HEK293 (cell line): ENCODE results near the gene GNA12.

Experiments used
- AEBP2 ChIP-seq: fragments of 450-650 bp; formaldehyde crosslinking; IDR thresholded peaks from 2 replicates; pipeline ENCODE4 v1.5.1; 2016; ENCODE audit warnings: missing biosample characterization, missing genetic modification characterization, borderline replicate concordance
- BCL11B ChIP-seq: fragments of 450-650 bp; formaldehyde crosslinking; IDR thresholded peaks from 2 replicates; pipeline ENCODE4 v1.5.1; 2016; ENCODE audit warnings: low read depth, missing biosample characterization, missing genetic modification characterization
- GFI1B ChIP-seq: fragments of 450-650 bp; formaldehyde crosslinking; IDR thresholded peaks from 2 replicates; pipeline ENCODE4 v1.5.1; 2016; ENCODE audit warnings: missing biosample characterization, missing genetic modification characterization
- GLIS1 ChIP-seq: fragments of 450-650 bp; formaldehyde crosslinking; IDR thresholded peaks from 2 replicates; pipeline ENCODE4 v1.5.1; 2016; ENCODE audit warnings: missing biosample characterization, missing genetic modification characterization
- HOXC10 ChIP-seq: sonication (generic); formaldehyde crosslinking; IDR thresholded peaks from 2 replicates; pipeline ENCODE4 v1.8.1; 2023; ENCODE audit warnings: mild to moderate bottlenecking, missing genetic modification reagents
- PATZ1 ChIP-seq: fragments of 450-650 bp; formaldehyde crosslinking; IDR thresholded peaks from 2 replicates; pipeline ENCODE4 v1.5.1; 2016; ENCODE audit warnings: missing biosample characterization, missing genetic modification characterization
- PRDM4 ChIP-seq: fragments of 450-650 bp; formaldehyde crosslinking; IDR thresholded peaks from 2 replicates; pipeline ENCODE4 v1.5.1; 2017; ENCODE audit warnings: missing biosample characterization, missing genetic modification characterization
- REPIN1 ChIP-seq: fragments of 450-650 bp; formaldehyde crosslinking; IDR thresholded peaks from 2 replicates; pipeline ENCODE4 v1.5.1; 2017; ENCODE audit warnings: missing biosample characterization, missing genetic modification characterization, low read depth
- YY2 ChIP-seq: fragments of 450-650 bp; formaldehyde crosslinking; IDR thresholded peaks from 2 replicates; pipeline ENCODE4 v1.5.1; 2016; ENCODE audit warnings: missing biosample characterization, missing genetic modification characterization
- ZBTB1 ChIP-seq: fragments of 450-650 bp; formaldehyde crosslinking; IDR thresholded peaks from 2 replicates; pipeline ENCODE4 v1.5.1; 2016; ENCODE audit warnings: missing biosample characterization, missing genetic modification characterization
- ZEB2 ChIP-seq: fragments of 450-650 bp; formaldehyde crosslinking; IDR thresholded peaks from 2 replicates; pipeline ENCODE4 v1.5.1; 2016; ENCODE audit warnings: missing biosample characterization, missing genetic modification characterization
- ZFP3 ChIP-seq: fragments of 450-650 bp; formaldehyde crosslinking; IDR thresholded peaks from 2 replicates; pipeline ENCODE4 v1.5.1; 2016; ENCODE audit warnings: low read depth, missing biosample characterization, missing genetic modification characterization
- ZNF10 ChIP-seq: fragments of 450-650 bp; formaldehyde crosslinking; IDR thresholded peaks from 2 replicates; pipeline ENCODE4 v1.5.1; 2017; ENCODE audit warnings: missing biosample characterization, missing genetic modification characterization
- ZNF133 ChIP-seq: fragments of 450-650 bp; formaldehyde crosslinking; IDR thresholded peaks from 2 replicates; pipeline ENCODE4 v1.5.1; 2016; ENCODE audit warnings: missing biosample characterization, missing genetic modification characterization
- ZNF138 ChIP-seq: fragments of 450-650 bp; formaldehyde crosslinking; IDR thresholded peaks from 2 replicates; pipeline ENCODE4 v1.5.1; 2016; ENCODE audit warnings: missing biosample characterization, missing genetic modification characterization, borderline replicate concordance
- ZNF155 ChIP-seq: fragments of 450-650 bp; formaldehyde crosslinking; IDR thresholded peaks from 2 replicates; pipeline ENCODE4 v1.5.1; 2016; ENCODE audit warnings: missing biosample characterization, missing genetic modification characterization
- ZNF274 ChIP-seq, 2 experiments: fragments of 200-500 bp in 1 of 2; fragments of 450-650 bp in 1 of 2; sonication (Bioruptor generic) in 1 of 2; formaldehyde crosslinking in 1 of 2; IDR thresholded peaks; 2 replicates each; pipeline versions ENCODE4 v1.5.1 to v1.6.1; 2014 to 2016; ENCODE audit warnings: borderline replicate concordance in 1 of 2, inconsistent platforms in 1 of 2, low read length in 1 of 2, missing biosample characterization in 1 of 2, missing genetic modification characterization in 1 of 2
- ZNF311 ChIP-seq: fragments of 450-650 bp; formaldehyde crosslinking; IDR thresholded peaks from 2 replicates; pipeline ENCODE4 v1.5.1; 2017; ENCODE audit warnings: missing biosample characterization, missing genetic modification characterization, borderline replicate concordance
- ZNF324 ChIP-seq: fragments of 450-650 bp; formaldehyde crosslinking; IDR thresholded peaks from 2 replicates; pipeline ENCODE4 v1.5.1; 2016; ENCODE audit warnings: missing biosample characterization, missing genetic modification characterization
- ZNF341 ChIP-seq: fragments of 450-650 bp; formaldehyde crosslinking; IDR thresholded peaks from 2 replicates; pipeline ENCODE4; 2016; ENCODE audit warnings: low read depth, missing biosample characterization, missing genetic modification characterization
- ZNF391 ChIP-seq: fragments of 450-650 bp; formaldehyde crosslinking; IDR thresholded peaks from 2 replicates; pipeline ENCODE4 v1.5.1; 2016; ENCODE audit warnings: low read depth, missing biosample characterization, missing genetic modification characterization, borderline replicate concordance
- ZNF398 ChIP-seq: fragments of 450-650 bp; formaldehyde crosslinking; IDR thresholded peaks from 2 replicates; pipeline ENCODE4 v1.5.1; 2017; ENCODE audit warnings: missing biosample characterization, missing genetic modification characterization
- ZNF404 ChIP-seq: fragments of 450-650 bp; formaldehyde crosslinking; IDR thresholded peaks from 2 replicates; pipeline ENCODE4 v1.5.1; 2017; ENCODE audit warnings: missing biosample characterization, missing genetic modification characterization
- ZNF416 ChIP-seq: fragments of 450-650 bp; formaldehyde crosslinking; IDR thresholded peaks from 2 replicates; pipeline ENCODE4 v1.5.1; 2016; ENCODE audit warnings: missing biosample characterization, missing genetic modification characterization
- ZNF473 ChIP-seq: fragments of 450-650 bp; formaldehyde crosslinking; IDR thresholded peaks from 2 replicates; pipeline ENCODE4 v1.5.1; 2017; ENCODE audit warnings: missing biosample characterization, missing genetic modification characterization
- ZNF510 ChIP-seq: fragments of 450-650 bp; formaldehyde crosslinking; IDR thresholded peaks from 2 replicates; pipeline ENCODE4 v1.5.1; 2018; ENCODE audit warnings: mild to moderate bottlenecking, missing genetic modification characterization, missing biosample characterization; ENCODE audit not compliant: insufficient replicate concordance
- ZNF549 ChIP-seq: fragments of 450-650 bp; IDR thresholded peaks from 2 replicates; pipeline ENCODE4 v1.5.1; 2018; ENCODE audit warnings: missing biosample characterization, missing genetic modification characterization, mild to moderate bottlenecking, inconsistent platforms, moderate library complexity
- ZNF585B ChIP-seq: fragments of 450-650 bp; formaldehyde crosslinking; IDR thresholded peaks from 2 replicates; pipeline ENCODE4 v1.5.1; 2016; ENCODE audit warnings: missing biosample characterization, missing genetic modification characterization
- ZNF600 ChIP-seq: fragments of 450-650 bp; formaldehyde crosslinking; IDR thresholded peaks from 2 replicates; pipeline ENCODE4 v1.5.1; 2016; ENCODE audit warnings: missing biosample characterization, missing genetic modification characterization
- ZNF623 ChIP-seq: fragments of 450-650 bp; formaldehyde crosslinking; IDR thresholded peaks from 2 replicates; pipeline ENCODE4 v1.5.1; 2016; ENCODE audit warnings: missing biosample characterization, missing genetic modification characterization
- ZNF624 ChIP-seq: fragments of 450-650 bp; formaldehyde crosslinking; IDR thresholded peaks from 2 replicates; pipeline ENCODE4 v1.5.1; 2017; ENCODE audit warnings: missing biosample characterization, missing genetic modification characterization
- ZNF843 ChIP-seq: fragments of 450-650 bp; formaldehyde crosslinking; IDR thresholded peaks from 2 replicates; pipeline ENCODE4 v1.5.1; 2016; ENCODE audit warnings: missing biosample characterization, missing genetic modification characterization
- ZSCAN30 ChIP-seq: fragments of 450-650 bp; IDR thresholded peaks from 2 replicates; pipeline ENCODE4 v1.5.1; 2018; ENCODE audit warnings: missing biosample characterization, mild to moderate bottlenecking, missing genetic modification characterization, moderate library complexity

The GNA12 gene

GRCh38 chr7:2807845-2808772 is 36.0 kb downstream of the GNA12 start (continued):
- TF ChIP-seq BCL11B (tag by site-specific recombination) = no peak
- TF ChIP-seq ZNF416 (tag by site-specific recombination) = no peak
- no peak for TF ChIP-seq ZFP3 (tag by site-specific recombination)
- TF ChIP-seq ZNF10 = no peak
- no peak; the same call in 1 of the 2 replicates for TF ChIP-seq ZNF341 (tag by site-specific recombination)
- no peak for TF ChIP-seq GLIS1
- TF ChIP-seq ZNF324 (tag by site-specific recombination) = no peak
- no peak for TF ChIP-seq YY2 (tag by site-specific recombination)
- TF ChIP-seq HOXC10 (CRISPR knock-in tag) = no peak
- TF ChIP-seq ZNF510 = no peak
- no peak for TF ChIP-seq REPIN1
- TF ChIP-seq PRDM4 (tag by site-specific recombination) = peak; percentile 42; the same call in 1 of the 2 replicates
- no peak for TF ChIP-seq ZNF404
- TF ChIP-seq ZEB2 (tag by site-specific recombination) = peak; percentile 58; the same call in 1 of the 2 replicates
- TF ChIP-seq ZNF549 (tag by site-specific recombination) = no peak
- TF ChIP-seq AEBP2 (tag by site-specific recombination) = no peak
- TF ChIP-seq ZNF133 (tag by site-specific recombination) = no peak
- no peak for TF ChIP-seq ZNF155 (tag by site-specific recombination)
- TF ChIP-seq ZNF623 (tag by site-specific recombination) = no peak
- peak; percentile 28; the same call in 1 of the 2 replicates for TF ChIP-seq PATZ1
- no peak for TF ChIP-seq ZNF624
- TF ChIP-seq ZNF585B (tag by site-specific recombination) = no peak
- TF ChIP-seq ZNF311 (tag by site-specific recombination) = no peak
- 0 out of 2 replicates have a peak, but pooled peaks have one; percentile 33 for TF ChIP-seq GFI1B
- TF ChIP-seq ZBTB1 = no peak
- peak; percentile 48; the same call in 1 of the 2 replicates for TF ChIP-seq ZNF843 (tag by site-specific recombination)
- TF ChIP-seq ZNF473 (tag by site-specific recombination) = no peak
- no peak for TF ChIP-seq ZNF391 (tag by site-specific recombination)
- no peak for TF ChIP-seq ZNF274 (IDR thresholded peaks at IDR 0.05; ENCODE audit: low read length)
- no peak for TF ChIP-seq ZNF274 (tag by site-specific recombination; IDR thresholded peaks at IDR 0.05; ENCODE audit: borderline replicate concordance)
- TF ChIP-seq ZSCAN30 (tag by site-specific recombination) = no peak
- TF ChIP-seq ZNF398 (tag by site-specific recombination) = no peak
- TF ChIP-seq ZNF600 = peak; percentile 57; the same call in 1 of the 2 replicates
- TF ChIP-seq ZNF138 (tag by site-specific recombination) = no peak
